ENCODE results near the gene CKLF. TPM values are rescaled to one million over a fixed set of nuclear protein-coding genes. Genes with fewer than 3 reads are reported as not detected.

The CKLF gene
- polyA plus RNA-seq, 1 of the 3 experiments (the other 2 are of a cell fraction) = 211 TPM

- H3K27me3 ChIP-seq (ENCODE audit: insufficient read depth) = no peaks in the 10 kb centered on the region
- WGBS (ENCODE audit: low lambda C conversion rate) = 91% methylated on average over 5 of the region's 5 CpGs
- DNase-seq = no peak
- no peaks in the 10 kb centered on the region for H3K79me2 ChIP-seq (ENCODE audit: insufficient read depth)
- no peaks in the 10 kb centered on the region for H3K36me3 ChIP-seq (replicated peaks in 1 of 2; ENCODE audit: control insufficient read depth in 1 of 2, insufficient read depth in 2 of 2, low read length in 1 of 2)
- no peak overlapping the region for H3K4me3 ChIP-seq (ENCODE audit: low read depth in 2 of 2, low read length in 1 of 2)
- no peak overlapping the region for H3K4me2 ChIP-seq
- POLR2A ChIA-PET = no interaction called here
- H3K27ac ChIP-seq (ENCODE audit: low read depth in 2 of 2, low read length in 1 of 2) = no peak overlapping the region
- peaks cover 1% of the 10 kb centered on the region for H3F3A ChIP-seq (replicated peaks; ENCODE audit: insufficient read depth)
- H2AFZ ChIP-seq (ENCODE audit: low read depth) = no peak overlapping the region
- no peak overlapping the region for H3K9ac ChIP-seq
- no peaks in the 10 kb centered on the region for H4K20me1 ChIP-seq (ENCODE audit: insufficient read depth)
- no peak for TF ChIP-seq CTCF (IDR thresholded peaks at IDR 0.05)
- TF ChIP-seq TEAD4 (IDR thresholded peaks at IDR 0.05; ENCODE audit: borderline replicate concordance, insufficient read depth) = no peak
- TF ChIP-seq GATA2 (CRISPR knock-in tag; IDR thresholded peaks at IDR 0.05) = no peak
- TF ChIP-seq REST (IDR thresholded peaks at IDR 0.05; ENCODE audit: low read depth, low read length) = no peak
- no peak for TF ChIP-seq ZBTB33 (IDR thresholded peaks at IDR 0.05; ENCODE audit: borderline replicate concordance, low read depth)
- TF ChIP-seq TCF12 (IDR thresholded peaks at IDR 0.05) = no peak
- TF ChIP-seq NRF1 (IDR thresholded peaks at IDR 0.05; ENCODE audit: low read depth, low read length) = no peak
- H3K9me3 ChIP-seq = no peaks in the 10 kb centered on the region
- CTCF ChIA-PET = interaction anchor here (1.2 to 1.5 kb wide), 2 partner anchors 13 to 101 kb away, joined by 3 read pairs; no protein-coding TSS in a partner anchor
- H3K9me2 ChIP-seq = no peaks in the 10 kb centered on the region
- H3K4me1 ChIP-seq (ENCODE audit: control insufficient read depth in 1 of 2, insufficient read depth in 2 of 2, low read depth in 1 of 2, low read length in 1 of 2) = peaks cover 0 to 10% of the 10 kb centered on the region in 2 experiments; a peak in 2 of 4 replicates
Observed at GRCh38 chr16:66576296-66576695, 23.9 kb downstream of the CKLF start.

Data from SK-N-SH (cell line).